Retinal pigment epithelial cell (primary cell): Measurements from ENCODE around the gene PRKN.

ENCODE experiments used
- DNase-seq: peaks from one replicate; pipeline ENCODE4 v3.0.0-alpha.2; 2010; ENCODE audit warnings: low read depth
- H3K4me3 ChIP-seq: 2 replicates; pipeline ENCODE4 v1.5.1; 2011; ENCODE audit warnings: mild to moderate bottlenecking, low read length, control low read depth, moderate library complexity
- TF ChIP-seq, protein P1 (sequence below): conservative IDR thresholded peaks from 2 replicates; pipeline ENCODE4 v1.5.1; 2011; ENCODE audit warnings: low read depth, low read length, control low read depth, inconsistent platforms

Gene PRKN

DNA sequence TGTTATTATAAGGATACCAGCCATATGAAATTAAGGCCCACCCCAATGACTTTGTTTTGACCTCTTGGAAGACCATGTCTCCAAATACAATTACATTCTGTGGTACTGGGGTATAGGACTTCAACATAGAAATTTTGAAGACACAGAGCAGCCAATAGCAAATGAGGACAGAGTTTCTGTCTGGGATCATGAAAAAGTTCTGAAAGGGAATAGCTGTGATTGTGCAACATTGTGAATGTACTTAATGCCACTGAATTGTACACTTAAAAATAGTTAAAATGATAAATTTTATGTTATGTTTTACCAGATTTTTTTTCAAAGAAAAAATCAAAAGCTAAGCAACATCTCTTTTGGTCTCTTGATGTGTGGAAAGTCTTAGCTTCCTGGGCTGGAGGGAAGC, 1426.7 kb downstream of the PRKN start:
- DNase-seq = no peak
- no peak overlapping the region for H3K4me3 ChIP-seq
- TF ChIP-seq, protein P1, sequence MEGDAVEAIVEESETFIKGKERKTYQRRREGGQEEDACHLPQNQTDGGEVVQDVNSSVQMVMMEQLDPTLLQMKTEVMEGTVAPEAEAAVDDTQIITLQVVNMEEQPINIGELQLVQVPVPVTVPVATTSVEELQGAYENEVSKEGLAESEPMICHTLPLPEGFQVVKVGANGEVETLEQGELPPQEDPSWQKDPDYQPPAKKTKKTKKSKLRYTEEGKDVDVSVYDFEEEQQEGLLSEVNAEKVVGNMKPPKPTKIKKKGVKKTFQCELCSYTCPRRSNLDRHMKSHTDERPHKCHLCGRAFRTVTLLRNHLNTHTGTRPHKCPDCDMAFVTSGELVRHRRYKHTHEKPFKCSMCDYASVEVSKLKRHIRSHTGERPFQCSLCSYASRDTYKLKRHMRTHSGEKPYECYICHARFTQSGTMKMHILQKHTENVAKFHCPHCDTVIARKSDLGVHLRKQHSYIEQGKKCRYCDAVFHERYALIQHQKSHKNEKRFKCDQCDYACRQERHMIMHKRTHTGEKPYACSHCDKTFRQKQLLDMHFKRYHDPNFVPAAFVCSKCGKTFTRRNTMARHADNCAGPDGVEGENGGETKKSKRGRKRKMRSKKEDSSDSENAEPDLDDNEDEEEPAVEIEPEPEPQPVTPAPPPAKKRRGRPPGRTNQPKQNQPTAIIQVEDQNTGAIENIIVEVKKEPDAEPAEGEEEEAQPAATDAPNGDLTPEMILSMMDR = no peak

DNA sequence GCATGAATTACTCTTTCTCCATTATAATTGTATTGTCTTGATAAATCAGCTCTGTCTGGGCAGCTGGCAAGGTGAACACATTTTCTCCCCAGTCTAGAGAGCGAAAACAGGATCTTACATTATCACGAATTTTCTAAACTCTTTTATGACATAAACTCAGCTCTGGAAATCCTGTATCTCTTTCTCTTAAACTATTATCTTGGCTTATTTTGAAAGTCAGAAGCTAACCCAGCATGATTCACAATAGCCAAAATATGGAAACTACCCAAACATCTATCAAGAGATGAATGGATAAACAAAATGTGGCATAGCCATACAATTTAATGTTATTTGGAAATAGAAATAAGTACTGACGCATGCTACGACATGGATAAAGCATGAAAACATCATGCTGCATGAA, 1427.8 kb downstream of the PRKN start:
- TF ChIP-seq, protein P1 = no peak
- H3K4me3 ChIP-seq = no peak overlapping the region
- no peak for DNase-seq
